Measurements from ENCODE around the gene CHKB.
A peak's percentile ranks its signal among the peaks of the same experiment; 100 is the strongest.
"Not testable (repeated sequence)": the region's sequence is repeated elsewhere in the genome, so short reads cannot be mapped to it uniquely, and the experiment has no call there.

CHKB gene

DNA sequence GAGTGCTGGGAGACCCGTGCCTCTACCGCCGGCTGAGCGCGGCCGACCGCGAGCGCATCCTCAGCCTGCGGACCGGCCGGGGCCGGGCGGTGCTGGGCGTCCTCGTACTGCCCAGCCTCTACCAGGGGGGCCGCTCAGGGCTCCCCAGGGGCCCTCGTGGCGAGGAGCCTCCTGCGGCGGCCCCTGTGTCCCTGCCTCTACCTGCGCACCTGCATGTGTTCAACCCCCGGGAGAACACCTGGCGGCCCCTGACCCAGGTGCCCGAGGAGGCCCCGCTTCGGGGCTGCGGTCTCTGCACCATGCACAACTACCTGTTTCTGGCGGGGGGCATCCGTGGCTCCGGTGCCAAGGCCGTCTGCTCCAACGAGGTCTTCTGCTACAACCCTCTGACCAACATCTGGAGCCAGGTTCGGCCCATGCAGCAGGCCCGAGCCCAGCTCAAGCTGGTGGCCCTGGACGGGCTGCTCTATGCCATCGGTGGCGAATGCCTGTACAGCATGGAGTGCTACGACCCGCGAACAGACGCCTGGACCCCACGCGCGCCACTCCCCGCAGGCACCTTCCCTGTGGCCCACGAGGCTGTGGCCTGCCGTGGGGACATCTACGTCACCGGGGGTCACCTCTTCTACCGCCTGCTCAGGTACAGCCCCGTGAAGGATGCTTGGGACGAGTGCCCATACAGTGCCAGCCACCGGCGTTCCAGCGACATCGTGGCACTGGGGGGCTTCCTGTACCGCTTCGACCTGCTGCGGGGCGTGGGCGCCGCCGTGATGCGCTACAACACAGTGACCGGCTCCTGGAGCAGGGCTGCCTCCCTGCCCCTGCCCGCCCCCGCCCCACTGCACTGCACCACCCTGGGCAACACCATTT lies 33.5 kb downstream of the CHKB start:
- no peak for DNase-seq (ENCODE audit: low spot score)

DNA sequence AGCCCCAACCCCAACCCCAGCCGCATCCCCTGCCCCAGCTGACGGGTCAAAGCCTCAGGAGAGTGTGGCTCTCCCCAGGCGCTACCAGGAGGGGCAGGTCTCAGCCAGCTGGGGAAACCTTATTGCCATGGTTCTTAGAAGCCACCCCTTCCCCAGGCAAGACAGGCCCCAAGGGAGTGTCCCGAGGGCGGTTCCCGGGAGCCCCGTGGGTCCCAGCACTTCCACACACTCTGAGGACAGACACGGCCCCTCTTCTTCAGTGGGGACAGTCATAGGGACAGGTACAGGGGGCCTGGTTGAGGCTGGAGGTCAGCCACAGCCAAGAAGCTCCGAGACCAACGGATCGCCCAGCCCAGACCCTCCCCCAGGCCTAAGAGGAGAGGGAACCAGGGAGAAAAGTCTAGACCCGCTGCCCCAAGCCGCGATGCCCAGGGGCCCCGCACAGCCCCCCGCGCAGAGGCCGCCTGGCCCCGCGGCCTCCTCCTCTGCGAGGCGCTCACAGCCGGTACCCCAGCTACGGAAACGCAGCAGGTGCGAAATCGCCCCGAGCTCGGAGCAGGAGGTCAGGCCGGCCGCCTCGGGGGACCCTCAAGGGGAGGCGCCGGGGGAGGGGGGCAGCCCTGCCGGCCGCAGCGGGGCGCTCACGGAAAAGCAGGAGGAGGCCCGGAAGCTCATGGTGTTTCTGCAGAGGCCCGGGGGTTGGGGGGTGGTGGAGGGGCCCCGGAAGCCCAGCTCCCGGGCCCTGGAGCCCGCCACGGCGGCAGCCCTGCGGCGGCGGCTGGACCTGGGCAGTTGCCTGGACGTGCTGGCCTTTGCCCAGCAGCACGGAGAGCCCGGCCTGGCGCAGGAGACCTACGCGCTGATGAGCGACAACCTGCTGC lies 34.4 kb downstream of the CHKB start:
- DNase-seq (ENCODE audit: low spot score) = peak; percentile 40

DNA sequence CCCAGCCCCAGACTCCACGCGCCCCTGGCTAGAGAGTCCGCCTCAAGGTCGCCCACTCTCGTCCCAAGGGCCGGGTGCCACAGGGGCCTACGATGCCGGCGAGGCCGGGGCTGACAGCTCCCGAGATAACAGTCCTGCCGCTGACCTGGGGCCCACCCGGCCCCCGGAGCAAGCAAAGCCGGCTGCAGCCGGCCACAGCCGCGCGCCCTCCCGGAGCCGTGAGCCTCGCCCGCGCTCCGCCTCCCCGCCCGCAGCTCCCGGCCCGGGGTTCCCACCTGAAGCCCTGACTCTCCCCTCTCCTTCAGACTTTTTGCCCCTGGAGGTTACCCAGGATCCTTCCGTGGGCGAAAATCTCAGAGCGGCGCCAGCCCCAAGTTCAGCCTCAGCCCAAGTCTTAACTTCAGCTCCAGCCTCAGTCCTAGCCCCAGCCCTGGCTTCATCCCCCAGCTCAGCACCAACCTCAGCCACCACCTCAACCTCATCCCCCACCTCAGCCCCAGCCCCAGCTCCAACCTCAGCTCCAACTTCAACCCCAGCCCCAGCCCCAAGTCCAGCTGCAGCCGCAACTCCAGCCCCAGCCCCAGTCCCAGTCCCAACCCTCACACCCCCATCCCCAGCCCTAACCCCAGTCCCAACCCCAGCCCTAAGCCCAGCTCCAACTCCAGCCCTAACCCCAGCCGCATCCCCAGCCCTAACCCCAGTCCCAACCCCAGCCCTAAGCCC lies 35.2 kb downstream of the CHKB start:
- DNase-seq (ENCODE audit: low spot score) = peak; percentile 34

DNA sequence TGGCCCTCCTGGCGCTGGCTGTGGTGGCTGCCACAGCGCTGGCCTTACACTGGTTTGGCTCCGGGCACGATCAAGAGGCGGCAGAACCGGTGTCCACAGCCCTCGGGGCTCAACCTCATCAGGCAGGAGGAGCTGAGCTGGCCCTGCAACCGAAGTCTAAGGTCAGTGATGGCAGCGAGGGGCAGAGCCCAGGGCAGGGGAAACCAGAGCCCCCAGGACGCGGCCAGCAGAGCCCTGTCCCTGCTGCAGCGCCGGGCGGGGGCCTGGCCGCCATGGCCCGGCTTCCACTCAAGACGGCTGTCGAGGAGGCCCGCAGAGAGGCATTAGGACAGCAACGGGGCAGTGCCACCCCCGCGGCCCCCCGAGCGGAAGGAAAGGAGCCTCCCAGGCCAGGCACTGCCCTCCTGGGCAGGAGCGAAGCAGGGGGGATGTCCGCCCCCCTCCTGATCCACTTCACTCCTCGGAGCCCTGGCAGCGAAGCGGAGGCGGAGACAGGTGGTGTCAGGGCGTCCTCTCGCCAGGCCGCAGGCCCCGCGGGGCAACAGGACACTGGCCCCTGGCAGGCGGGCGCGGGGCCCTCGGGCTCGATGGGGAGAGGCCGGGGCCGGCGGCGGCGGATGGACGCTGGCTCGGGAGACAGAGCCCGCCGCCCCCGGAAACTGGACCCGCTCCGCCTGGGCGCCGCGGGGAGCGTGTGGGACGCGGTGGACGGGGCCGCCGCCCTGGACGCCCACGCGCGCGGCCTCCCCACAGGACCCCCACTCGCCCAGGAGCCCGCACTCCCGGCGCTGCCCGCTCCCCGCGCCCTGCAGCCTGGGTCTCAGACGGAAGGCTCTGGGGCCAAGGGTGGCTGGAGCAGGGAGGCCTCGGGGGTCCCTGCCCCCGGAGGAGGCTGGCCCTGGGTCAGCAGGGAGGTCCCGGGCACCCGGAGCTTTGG lies 36.1 kb downstream of the CHKB start:
- DNase-seq (ENCODE audit: low spot score) = no peak

DNA sequence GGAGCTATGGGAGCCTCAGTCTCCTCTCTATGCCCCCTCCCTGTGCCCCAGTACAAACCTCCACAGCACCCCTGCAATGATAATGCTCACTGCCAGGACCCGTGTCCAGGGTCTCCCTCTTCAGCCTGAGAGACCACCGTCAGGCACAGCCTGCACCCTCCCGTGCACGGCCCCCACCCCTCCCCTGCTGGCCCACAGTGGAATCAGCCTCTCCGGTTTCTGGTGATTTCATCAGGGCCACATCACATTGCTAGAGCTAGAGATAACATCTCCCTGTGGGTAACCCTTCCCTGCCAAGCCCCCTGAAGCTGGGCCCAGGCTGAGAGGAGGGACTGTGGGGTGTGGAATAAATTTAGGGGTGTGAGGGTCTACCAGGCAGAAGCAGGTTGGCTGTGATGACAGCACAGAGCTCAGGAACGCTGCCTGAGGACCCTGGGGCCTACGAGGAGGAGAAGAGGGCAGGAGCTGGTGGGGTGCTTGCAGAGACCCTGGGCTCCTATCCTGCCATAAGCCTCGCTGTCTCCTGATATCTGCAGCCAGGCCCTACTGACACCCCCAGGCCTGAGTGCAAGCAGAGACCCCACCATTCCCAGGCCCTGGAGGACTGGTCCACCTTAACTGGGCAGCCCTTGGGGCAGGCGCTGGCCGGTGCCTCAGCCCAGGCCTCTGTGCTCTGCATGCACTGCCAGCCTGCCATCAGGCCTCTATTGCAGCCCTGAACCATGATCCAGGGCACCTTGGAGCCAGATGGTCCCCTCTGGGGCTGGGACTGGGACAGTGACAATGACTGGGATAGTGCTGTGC lies 36.9 kb downstream of the CHKB start, which contains the start of gene KLHDC7B:
TSS of gene KLHDC7B (plus strand) at position 378 of the 804 bp plus-strand sequence. CDS start at position 723, 345 bp downstream.
- DNase-seq (ENCODE audit: low spot score) = no peak

DNA sequence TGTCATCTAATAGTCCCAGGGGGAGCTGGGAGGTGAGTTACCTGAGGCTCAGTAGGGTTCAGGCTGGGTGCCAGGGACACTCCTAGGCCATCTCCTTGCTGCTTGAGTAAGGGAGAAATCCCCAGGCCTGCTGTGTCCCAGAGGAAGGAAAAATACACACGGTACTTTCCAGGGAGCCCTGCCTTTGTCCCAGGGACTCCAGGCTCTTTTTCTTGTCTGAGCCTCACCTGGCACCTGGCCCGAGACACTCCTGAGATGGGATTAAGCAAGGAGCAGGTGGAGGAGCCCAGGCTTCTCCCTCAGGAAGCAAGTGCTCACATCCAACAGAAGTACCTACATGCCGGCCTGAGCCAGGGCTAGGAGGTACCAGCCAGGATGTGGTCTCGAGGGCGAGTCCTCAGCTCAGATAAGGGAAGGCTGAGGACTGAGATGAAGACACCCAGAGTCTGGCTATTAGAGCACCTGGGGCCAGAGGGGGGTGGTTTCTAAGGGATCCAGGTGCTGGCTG lies 37.8 kb downstream of the CHKB start:
- DNase-seq (ENCODE audit: low spot score) = no peak

DNA sequence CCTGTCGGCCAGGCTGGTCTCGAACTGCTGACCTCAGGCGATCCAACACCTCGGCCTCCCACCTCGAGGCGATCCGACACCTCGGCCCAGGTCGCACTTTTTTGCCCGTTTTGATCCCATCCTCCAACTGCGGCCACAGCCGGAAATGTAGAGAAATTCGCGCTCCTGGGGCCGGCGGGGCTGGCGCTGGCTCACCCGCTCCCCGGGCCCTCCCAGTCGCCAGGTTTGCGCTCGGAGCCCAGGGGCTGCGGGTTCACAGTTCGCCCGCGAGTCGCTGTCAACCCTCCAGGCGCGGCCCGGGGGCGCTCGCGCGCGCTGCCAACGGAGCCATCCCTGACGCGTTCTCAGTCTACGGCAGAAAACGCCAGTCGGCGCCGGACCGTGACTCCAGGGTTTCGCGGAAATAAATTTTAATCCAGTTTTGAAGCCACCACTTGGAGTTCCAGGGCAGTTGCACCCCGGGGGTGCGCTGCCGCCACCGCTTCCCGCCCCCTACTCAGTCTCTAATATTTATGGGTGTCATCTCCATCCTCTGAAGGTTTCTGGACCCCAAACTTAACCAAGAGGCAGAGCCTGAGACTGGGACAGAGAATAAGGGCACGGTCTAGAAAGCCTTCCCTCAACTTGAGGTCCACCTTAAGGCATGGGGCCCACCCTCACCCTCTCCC lies 38.4 kb downstream of the CHKB start:
- peak; percentile 86 for DNase-seq (ENCODE audit: low spot score)

DNA sequence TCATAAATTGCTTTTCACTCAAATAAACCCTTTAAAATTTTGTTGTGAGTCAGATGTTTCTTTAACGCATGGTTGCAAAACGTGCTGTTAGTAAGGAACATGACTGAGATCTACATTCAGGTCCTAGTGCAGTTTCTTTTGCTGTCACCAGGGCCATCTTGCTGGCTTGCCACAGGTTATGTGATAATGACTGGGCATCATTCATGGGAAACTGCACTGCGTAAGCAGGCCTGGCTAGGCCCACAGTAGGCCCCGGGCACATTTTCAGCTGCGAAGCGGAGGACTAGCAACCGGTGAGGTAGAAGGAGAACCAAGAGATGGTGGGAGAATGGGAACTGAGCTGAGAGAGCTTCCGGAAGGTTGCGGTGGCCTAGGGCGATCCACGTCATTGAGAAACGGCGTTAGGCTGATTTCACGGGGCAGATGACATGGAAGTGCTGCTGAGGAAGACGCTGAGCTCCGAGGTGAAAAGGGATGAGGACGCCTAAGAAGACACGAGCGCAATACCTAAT lies 40.2 kb downstream of the CHKB start:
- DNase-seq (ENCODE audit: low spot score) = no peak

DNA sequence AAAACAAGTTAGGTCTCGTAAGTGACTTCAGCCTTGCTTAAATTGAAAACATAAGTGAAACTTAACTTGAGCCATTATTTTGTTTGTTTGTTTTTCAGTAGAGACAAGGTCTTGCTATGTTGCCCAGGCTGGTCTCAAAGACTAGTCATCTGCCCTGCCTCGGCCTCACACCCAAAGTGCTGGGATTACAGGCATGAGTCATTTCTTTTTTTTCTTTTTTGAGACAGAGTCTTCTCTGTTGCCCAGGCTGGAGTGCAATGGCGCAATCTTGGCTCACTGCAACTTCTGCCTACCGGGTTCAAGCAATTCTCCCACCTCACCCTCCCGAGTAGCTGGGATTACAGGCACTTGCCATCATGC lies 41.0 kb downstream of the CHKB start:
- DNase-seq (ENCODE audit: low spot score) = peak; percentile 75

DNA sequence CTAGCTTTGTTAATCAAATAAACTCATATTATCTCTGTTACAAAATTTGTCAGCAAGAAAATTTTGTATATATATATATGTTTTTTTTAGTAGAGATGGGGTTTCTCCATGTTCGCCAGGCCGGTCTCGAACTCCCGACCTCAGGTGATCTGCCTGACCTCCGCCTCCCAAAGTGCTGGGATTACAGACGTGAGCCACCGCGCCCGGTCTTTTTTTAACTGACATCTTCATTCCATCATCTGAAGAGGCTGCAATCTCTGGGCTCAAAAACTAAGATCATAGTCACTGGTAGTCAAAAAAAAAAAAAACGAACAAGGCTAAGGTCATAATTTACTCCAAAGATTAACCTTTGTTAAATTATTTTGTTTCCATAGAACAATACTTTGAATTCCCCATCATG lies 42.3 kb downstream of the CHKB start:
- DNase-seq (ENCODE audit: low spot score) = no peak

DNA sequence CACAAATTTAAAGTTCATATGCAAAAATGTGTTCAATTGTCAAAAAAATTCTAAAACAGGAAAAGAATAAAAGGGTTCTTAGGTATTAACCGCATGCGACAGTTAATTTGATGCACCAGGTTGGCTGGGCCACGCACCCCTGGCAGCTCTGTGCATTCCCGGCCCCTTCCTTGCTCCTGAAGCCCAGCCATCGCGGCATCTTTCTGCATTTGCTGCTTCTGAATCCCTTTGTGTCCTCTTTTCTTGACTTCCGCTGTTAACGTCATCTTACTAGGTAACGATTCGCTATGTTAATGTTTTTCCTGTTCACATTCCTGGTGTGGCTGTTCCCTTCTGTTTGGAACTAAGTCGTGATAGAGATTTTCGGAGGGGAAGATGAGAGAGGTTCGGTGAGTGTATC lies 44.9 kb downstream of the CHKB start:
- DNase-seq (ENCODE audit: low spot score) = no peak

DNA sequence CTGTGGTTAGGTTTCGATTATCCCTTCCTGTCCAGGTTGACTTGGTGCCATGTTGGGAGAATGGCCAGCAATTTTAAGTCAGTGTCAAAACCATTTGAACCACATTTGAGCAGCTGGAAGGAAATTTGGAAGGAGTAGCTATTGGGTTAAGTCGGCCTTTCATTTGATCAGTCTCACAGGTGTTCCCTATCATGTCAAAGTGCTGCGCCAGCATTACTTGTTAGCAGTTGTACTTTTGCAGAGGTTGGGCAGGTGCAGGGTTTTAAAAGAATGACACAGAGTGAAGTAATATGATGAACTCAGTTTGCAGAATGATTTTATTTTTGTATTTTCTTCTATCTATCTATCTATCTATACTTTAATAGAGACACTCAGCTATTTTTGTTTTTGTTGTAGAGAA lies 46.4 kb downstream of the CHKB start:
- no peak for DNase-seq (ENCODE audit: low spot score)

DNA sequence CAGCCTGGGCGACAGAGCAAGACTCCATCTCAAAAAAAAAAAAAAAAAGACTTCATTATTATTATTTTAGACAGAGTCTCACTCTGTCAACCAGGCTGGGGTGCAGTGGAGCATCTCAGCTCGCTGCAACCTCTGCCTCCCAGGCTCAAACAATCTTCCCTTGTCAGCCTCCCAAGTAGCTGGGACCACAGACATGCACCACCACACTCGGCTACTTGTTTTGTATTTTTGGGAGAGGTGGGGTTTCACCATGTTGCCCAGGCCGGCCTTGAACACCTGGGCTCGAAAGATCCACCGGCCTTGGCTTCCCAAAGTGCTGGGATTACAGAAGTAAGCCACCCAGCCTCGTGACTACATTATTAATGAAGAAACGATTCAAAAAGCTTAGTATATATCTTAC lies 47.5 kb downstream of the CHKB start:
- DNase-seq (ENCODE audit: low spot score) = no peak

DNA sequence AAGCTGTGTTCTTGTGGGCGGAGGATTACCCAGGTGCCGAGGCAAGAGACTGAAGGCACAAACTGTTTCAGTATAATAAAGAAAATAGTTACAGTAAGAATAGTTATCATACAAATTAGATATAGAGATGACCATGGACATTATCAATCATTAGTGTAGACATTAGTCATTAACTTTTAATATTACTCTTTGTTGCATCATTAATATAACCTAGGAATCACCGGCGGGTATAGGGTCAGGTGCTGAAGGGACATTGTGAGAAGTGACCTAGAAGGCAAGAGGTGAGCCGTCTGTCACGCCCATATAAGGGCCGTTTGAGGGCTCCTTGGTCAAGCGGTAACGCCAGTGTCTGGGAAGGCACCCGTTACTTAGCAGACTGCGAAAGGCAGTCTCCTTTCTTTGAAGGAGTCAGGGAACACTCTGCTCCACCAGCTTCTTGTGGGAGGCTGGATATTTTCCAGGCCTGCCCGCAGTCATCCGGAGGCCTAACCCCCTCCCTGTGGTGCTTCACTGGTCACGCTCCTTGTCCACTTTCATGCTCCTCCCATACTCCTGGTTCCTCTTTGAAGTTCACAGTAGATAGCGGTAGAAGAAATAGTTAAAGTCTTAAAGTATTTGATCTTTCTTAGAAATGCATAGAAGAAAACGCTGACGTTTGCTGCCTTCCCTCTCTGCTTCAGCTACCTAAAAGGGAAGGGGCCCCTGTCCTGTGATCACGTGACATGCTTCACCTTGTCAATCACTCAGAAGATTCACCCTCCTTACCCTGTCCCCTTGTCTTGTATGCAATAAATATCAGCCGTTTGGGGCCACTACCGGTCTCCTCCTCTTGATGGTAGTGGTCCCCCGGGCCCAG lies 48.6 kb downstream of the CHKB start:
- DNase-seq (ENCODE audit: low spot score) = not testable (repeated sequence)

DNA sequence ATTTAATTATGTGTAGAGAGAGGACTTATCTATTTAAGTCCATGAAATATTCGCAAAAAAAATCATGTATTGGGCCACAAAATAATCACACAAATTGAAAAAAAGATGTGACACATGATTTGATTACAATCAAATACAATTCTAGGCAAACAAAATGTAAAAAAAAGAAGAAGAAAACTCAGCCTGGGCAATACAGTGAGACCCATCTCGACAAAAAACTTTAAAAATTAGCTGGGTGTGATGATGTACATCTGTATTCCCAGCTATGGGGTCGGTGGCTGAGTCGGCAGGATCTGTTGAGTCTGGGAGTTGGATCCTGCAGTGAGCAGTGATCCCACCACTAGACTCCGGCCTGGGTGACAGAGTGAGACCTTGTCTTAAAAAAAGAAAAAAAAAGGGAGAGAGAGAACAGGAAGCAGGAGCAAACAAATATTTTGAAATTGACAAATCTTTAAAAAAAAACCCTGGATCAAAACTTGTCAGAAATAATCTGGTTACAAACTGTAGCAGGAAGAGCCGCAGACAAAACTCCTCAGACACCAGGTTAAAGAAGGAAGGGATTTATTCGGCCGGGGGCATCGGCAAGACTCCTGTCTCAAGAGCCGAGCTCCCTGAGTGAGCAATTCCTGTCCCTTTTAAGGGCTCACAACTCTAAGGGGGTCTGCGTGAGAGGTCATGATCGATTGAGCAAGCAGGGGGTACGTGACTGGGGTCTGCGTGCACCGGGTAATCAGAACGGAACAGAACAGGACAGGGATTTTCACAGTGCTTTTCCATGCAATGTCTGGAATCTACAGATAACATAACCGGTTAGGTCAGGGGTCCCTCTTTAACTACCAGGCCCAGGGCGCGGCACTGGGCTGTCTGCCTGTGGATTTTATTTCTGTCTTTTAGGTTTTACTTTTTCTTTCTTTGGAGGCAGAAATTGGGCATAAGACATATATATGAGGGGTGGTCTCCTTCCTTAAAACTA lies 49.5 kb downstream of the CHKB start:
- DNase-seq (ENCODE audit: low spot score) = no peak

DNA sequence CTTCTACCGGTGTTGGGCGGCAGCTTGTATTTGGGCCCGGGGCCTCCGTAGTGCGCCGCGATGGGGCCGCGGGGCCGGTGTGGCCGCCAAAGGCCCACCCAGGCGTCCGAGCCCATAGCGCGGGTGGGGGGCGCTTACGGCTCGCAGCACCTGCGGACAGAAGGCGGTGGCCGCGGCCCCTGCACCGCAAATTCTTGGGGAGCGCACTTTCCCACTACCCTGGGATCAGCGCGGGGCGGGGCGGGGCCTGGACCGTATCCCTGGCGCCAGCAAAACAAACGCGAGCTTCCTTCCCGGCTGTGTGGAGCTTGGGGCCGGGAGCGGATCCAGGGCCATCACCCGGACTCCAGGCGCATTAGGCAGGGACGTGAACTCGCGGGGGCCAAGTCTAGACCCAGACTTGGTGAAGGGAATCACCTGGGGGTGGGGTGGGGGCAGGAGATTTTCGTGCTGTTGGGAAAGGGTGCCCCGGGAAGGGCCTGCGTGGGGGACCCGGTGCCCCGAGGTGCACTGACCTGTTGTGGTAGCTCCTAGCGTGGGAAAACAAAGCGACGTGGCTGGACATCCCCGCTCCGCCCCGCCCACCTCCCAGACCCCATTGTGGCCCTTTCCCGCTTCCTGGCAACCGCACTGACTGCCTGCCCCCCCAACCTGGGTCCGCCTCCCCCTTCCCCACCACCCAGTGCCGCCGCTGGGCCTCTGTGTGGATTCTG lies 50.5 kb downstream of the CHKB start:
- DNase-seq (ENCODE audit: low spot score) = peak; percentile 85

DNA sequence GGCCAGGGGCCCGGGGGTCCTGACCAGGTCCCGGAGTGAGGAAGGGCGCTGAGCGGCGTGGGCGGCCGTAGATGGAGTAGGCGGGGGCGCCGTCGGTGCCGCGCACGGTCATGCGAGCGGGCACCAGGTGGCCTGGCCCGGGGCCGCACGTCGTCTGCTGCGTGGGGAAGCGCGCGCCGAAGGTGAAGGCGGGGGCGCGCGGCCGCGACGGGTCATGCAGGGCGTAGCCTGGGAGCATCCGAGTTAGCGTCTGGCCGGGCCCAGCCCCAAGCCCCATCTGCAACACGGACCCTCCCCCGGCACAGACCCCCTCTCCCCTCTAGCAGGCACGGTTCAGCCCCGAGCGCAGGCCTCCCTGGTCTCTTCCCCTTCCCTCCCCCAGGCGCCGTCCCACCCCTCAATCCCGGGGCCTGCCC lies 51.1 kb downstream of the CHKB start:
- DNase-seq (ENCODE audit: low spot score) = no peak
